Sigmoid colon (tissue), 4 donors: Measurements from ENCODE around the gene COBL.

Experiments
- EP300 ChIP-seq, 4 donors: sonication (generic); formaldehyde crosslinking; IDR thresholded peaks; one replicate each; pipeline ENCODE4 v1.6.1; 2017; ENCODE audit warnings: antibody characterized with exemption in 4 of 4
- POLR2A ChIP-seq, 2 donors: fragments of 450-650 bp; IDR thresholded peaks; one replicate each; pipeline ENCODE4 v1.6.1; 2016; ENCODE audit warnings: antibody characterized with exemption in 2 of 2, mild to moderate bottlenecking in 2 of 2, moderate library complexity in 2 of 2
- POLR2AphosphoS5 ChIP-seq, 4 donors: sonication (generic); formaldehyde crosslinking; IDR thresholded peaks; one replicate each; pipeline ENCODE4 v1.6.1; 2017; ENCODE audit warnings: antibody characterized with exemption in 4 of 4
- TF ChIP-seq, protein P1 (sequence below), 4 experiments: fragments of 450-650 bp in 3 of 4; fragments of 200-600 bp in 1 of 4; IDR thresholded peaks; one replicate each; pipeline ENCODE4 v1.5.1; 2016 to 2019; ENCODE audit warnings: antibody characterized with exemption in 4 of 4, mild to moderate bottlenecking in 3 of 4, moderate library complexity in 2 of 4

DNA sequence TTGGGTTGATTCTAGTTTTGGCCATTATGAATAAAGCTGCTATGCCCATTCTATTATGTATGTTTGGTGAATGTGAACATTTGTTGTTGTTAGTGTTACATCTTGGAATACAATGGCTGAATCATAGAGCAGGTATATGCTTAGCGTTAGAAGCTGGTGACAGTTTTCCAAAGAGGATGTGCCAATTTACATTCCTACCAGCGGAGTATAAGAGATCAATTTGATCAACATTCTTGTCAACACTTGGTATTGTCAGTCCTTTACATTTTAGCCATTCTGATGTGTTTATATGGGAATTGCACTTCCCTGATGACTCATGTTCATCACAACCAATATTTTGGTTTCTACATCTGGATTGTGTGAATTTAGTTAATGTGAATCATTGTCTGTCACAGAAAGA lies 37.8 kb upstream of the COBL start:
- TF ChIP-seq, protein P1, sequence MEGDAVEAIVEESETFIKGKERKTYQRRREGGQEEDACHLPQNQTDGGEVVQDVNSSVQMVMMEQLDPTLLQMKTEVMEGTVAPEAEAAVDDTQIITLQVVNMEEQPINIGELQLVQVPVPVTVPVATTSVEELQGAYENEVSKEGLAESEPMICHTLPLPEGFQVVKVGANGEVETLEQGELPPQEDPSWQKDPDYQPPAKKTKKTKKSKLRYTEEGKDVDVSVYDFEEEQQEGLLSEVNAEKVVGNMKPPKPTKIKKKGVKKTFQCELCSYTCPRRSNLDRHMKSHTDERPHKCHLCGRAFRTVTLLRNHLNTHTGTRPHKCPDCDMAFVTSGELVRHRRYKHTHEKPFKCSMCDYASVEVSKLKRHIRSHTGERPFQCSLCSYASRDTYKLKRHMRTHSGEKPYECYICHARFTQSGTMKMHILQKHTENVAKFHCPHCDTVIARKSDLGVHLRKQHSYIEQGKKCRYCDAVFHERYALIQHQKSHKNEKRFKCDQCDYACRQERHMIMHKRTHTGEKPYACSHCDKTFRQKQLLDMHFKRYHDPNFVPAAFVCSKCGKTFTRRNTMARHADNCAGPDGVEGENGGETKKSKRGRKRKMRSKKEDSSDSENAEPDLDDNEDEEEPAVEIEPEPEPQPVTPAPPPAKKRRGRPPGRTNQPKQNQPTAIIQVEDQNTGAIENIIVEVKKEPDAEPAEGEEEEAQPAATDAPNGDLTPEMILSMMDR (IDR thresholded peaks at IDR 0.05) = no peak
- TF ChIP-seq POLR2AphosphoS5 (IDR thresholded peaks at IDR 0.05) = no peak
- no peak for TF ChIP-seq EP300 (IDR thresholded peaks at IDR 0.05)
- no peak for TF ChIP-seq POLR2A (IDR thresholded peaks at IDR 0.05)
